Cardiac muscle cell (in vitro differentiated cells and primary cell): ENCODE measurements around the gene BCL11A. TPM values are rescaled to one million over a fixed set of nuclear protein-coding genes. Genes with fewer than 3 reads are reported as not detected.

Experiments used
- DNase-seq, 2 donors: peaks; one replicate each; pipeline versions ENCODE4 v3.0.0 to v3.0.0-alpha.2; 2010 to 2017; ENCODE audit warnings: low read depth in 1 of 2, low spot score in 1 of 2
- H3K27ac ChIP-seq: fragments of 200-600 bp; sonication (generic); 2 replicates; pipeline ENCODE4 v1.5.1; 2016
- H3K27me3 ChIP-seq: fragments of 200-600 bp; sonication (generic); 2 replicates; pipeline ENCODE4 v1.6.0; 2016; ENCODE audit warnings: control low read depth
- H3K36me3 ChIP-seq: fragments of 200-600 bp; sonication (generic); 2 replicates; pipeline ENCODE4 v1.5.1; 2016; ENCODE audit warnings: control low read depth
- H3K4me1 ChIP-seq: fragments of 200-600 bp; sonication (generic); 2 replicates; pipeline ENCODE4 v1.8.1; 2017; ENCODE audit warnings: low read depth, mild to moderate bottlenecking, mixed run types
- H3K4me3 ChIP-seq: fragments of 200-600 bp; sonication (generic); 2 replicates; pipeline ENCODE4 v1.5.1; 2016; ENCODE audit warnings: mild to moderate bottlenecking
- H3K9me3 ChIP-seq: fragments of 200-600 bp; sonication (generic); 2 replicates; pipeline ENCODE4 v1.5.1; 2017; ENCODE audit warnings: low read depth, mild to moderate bottlenecking, control low read depth
- polyA plus RNA-seq: library from polyadenylated mRNA; unstranded; fragments of >200 nt; fragmentation: Nextera tagmentation; extraction: Ambion mirVana; gene quantifications from 2 replicates; pipeline ENCODE4 v1.2.1, GENCODE V29; 2016
- total RNA-seq: library from RNA; depleted of rRNA; stranded (reverse); fragments of >200 nt; gene quantifications from 2 replicates; pipeline ENCODE4 v1.2.3, GENCODE V29; 2016
- TF ChIP-seq, protein P1 (sequence below): IDR thresholded peaks from 2 replicates; pipeline ENCODE4 v1.5.1; 2012; ENCODE audit warnings: low read depth, mild to moderate bottlenecking, low read length

Gene BCL11A
- total and polyA plus RNA-seq, 2 experiments from 2014 or later: 15.7 to 19.8 TPM

DNA sequence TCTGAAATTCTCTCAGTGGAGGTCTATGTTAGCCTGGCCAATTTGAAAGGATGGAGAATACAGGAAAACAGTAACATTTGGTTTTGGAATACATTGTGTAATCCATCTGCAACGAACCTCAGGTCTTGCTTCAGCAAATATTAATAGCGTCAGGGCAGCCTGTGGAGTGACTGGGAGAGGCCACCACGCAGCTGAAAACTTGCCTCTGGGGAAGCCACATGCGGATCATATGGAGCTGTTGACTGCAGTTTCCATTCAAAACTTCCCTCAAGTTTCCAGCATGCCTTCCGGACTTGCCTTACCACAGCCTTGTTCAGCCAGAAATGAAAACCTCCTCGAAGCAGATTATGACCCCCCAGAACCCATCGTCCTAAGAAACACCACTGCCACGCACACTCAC lies 25.7 kb downstream of the BCL11A start:
- no peaks in the 10 kb centered on the region for H3K27me3 ChIP-seq
- no peak overlapping the region for H3K4me3 ChIP-seq
- no peak overlapping the region for H3K27ac ChIP-seq
- no peaks in the 10 kb centered on the region for H3K36me3 ChIP-seq
- DNase-seq: no peak
- H3K4me1 ChIP-seq: peaks cover 41% of the 10 kb centered on the region
- H3K9me3 ChIP-seq: no peaks in the 10 kb centered on the region
- TF ChIP-seq, protein P1, sequence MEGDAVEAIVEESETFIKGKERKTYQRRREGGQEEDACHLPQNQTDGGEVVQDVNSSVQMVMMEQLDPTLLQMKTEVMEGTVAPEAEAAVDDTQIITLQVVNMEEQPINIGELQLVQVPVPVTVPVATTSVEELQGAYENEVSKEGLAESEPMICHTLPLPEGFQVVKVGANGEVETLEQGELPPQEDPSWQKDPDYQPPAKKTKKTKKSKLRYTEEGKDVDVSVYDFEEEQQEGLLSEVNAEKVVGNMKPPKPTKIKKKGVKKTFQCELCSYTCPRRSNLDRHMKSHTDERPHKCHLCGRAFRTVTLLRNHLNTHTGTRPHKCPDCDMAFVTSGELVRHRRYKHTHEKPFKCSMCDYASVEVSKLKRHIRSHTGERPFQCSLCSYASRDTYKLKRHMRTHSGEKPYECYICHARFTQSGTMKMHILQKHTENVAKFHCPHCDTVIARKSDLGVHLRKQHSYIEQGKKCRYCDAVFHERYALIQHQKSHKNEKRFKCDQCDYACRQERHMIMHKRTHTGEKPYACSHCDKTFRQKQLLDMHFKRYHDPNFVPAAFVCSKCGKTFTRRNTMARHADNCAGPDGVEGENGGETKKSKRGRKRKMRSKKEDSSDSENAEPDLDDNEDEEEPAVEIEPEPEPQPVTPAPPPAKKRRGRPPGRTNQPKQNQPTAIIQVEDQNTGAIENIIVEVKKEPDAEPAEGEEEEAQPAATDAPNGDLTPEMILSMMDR: no peak

DNA sequence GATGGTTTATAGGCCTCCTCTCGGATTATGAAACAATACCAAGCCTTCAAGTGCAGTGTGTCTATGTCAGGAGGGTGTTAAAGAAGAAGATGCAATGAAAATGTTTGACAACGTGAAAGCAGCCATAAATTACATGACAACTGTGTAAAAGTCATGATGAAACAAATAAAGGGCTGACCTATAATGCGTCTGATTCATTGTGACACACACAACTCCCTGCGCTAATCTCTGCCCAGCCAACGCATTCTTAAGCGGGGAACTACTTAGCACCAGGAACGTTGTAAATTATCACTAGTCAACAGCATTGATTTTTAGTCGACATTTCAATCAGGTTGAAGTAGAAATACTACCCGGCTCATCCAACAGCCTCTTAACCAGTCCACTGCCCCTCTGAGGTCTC lies 26.8 kb downstream of the BCL11A start:
- H3K36me3 ChIP-seq: no peaks in the 10 kb centered on the region
- no peaks in the 10 kb centered on the region for H3K27me3 ChIP-seq
- TF ChIP-seq, protein P1: no peak
- no peak overlapping the region for H3K27ac ChIP-seq
- H3K4me3 ChIP-seq: no peak overlapping the region
- no peak for DNase-seq
- peaks cover 30% of the 10 kb centered on the region for H3K4me1 ChIP-seq
- H3K9me3 ChIP-seq: no peaks in the 10 kb centered on the region

DNA sequence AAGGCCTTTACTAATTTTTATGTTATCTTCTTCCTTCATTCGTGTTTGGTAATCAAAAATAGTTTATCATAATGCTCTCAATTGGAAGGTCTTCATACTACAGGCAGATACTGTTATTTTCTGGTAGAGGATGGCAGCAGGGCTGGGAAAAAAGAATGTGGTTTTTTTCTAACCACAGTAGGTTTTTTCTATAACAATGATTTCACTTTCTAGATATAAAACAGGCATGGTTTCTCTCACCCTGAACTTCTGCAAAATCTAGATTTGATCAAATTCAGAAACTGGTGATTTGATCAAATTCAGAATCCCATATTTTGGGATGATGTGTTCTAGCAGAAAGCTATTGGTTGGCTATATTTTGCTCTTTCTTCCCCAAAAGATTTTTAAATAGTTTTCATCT lies 27.6 kb downstream of the BCL11A start:
- no peaks in the 10 kb centered on the region for H3K36me3 ChIP-seq
- H3K9me3 ChIP-seq: no peaks in the 10 kb centered on the region
- peaks cover 28% of the 10 kb centered on the region for H3K4me1 ChIP-seq
- H3K27ac ChIP-seq: no peak overlapping the region
- no peak overlapping the region for H3K4me3 ChIP-seq
- no peak for DNase-seq
- H3K27me3 ChIP-seq: no peaks in the 10 kb centered on the region
- TF ChIP-seq, protein P1: no peak

DNA sequence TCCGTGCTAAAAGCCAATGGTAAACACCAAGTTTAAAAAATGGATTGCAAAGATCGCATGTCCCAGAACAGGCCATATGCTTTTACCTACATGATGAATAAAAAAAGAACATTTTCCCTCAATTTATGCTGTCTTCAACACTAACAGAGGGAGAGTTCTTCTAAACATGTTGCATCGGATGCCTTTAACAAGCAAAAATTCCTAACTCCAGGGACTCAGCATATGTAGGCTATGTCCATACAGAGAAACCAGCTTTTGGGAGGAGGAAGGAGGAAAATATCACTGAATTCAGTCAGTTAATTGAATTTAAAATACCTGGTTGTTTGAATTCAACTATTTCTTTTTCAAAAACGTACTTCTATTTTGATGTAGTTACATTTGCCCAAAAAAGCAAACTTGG lies 28.6 kb downstream of the BCL11A start:
- Histone ChIP-seq H3K4me3 (no peak overlapping the region), H3K27ac (no peak overlapping the region), H3K4me1 (peaks cover 23% of the 10 kb centered on the region), H3K27me3 (no peaks in the 10 kb centered on the region), H3K36me3 (no peaks in the 10 kb centered on the region), H3K9me3 (no peaks in the 10 kb centered on the region)
- TF ChIP-seq, protein P1: no peak
- no peak for DNase-seq

DNA sequence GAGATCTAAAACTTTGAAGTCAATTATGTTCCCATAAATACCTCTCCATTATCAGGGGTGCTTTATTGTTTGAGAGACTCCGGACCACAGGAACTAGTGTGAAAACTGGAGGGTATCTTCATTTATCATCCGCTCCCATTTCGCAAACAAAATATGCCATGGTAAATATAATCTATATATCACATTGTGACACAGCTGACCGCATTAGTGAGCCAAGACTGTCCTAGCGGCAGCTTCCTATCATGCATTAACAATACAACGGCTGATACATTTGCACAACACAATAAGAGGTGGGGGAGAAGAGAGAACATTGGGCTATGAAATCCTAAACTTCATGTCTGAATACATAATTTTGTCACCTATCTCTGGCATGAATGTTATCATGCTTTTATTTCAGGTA lies 29.5 kb downstream of the BCL11A start:
- DNase-seq: no peak
- H3K36me3 ChIP-seq: no peaks in the 10 kb centered on the region
- no peak overlapping the region for H3K4me3 ChIP-seq
- H3K4me1 ChIP-seq: peaks cover 14% of the 10 kb centered on the region
- H3K9me3 ChIP-seq: no peaks in the 10 kb centered on the region
- no peaks in the 10 kb centered on the region for H3K27me3 ChIP-seq
- TF ChIP-seq, protein P1: no peak
- H3K27ac ChIP-seq: no peak overlapping the region

DNA sequence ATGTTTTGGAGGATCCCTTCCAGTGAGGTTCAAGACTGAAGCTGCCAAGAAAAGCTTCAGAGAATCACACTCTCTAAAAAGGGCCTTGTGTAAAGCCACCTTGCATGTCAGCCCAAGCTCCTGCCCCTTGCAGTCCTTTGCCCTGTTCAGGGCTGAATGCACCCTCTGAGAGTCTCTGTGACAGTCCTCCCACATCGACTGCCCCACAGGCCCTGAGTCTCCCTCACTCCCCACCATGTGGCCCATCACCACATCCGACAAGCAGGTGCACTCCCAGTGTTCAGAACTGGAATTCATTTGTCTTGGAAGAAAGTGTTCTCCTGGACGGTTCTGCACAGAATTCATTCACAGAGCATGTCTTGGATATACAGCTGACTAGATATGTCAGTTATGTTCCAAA lies 31.0 kb downstream of the BCL11A start:
- TF ChIP-seq, protein P1: no peak
- H3K4me1 ChIP-seq: peaks cover 11% of the 10 kb centered on the region
- H3K36me3 ChIP-seq: no peaks in the 10 kb centered on the region
- H3K4me3 ChIP-seq: no peak overlapping the region
- no peaks in the 10 kb centered on the region for H3K27me3 ChIP-seq
- no peak for DNase-seq
- H3K9me3 ChIP-seq: no peaks in the 10 kb centered on the region
- peak overlapping the region; percentile 11 for H3K27ac ChIP-seq
